HFF-Myc (cell line): Measurements from ENCODE around the gene GAR1.
A peak's percentile ranks its signal among the peaks of the same experiment; 100 is the strongest.

Experiments used
- DNase-seq: peaks from one replicate; pipeline ENCODE4 v3.0.0-alpha.2; 2011; ENCODE audit warnings: low read depth; ENCODE audit errors: extremely low read depth
- H3K4me3 ChIP-seq: replicated peaks from 2 replicates; pipeline ENCODE4 v1.5.1; 2011; ENCODE audit warnings: low read depth, mild to moderate bottlenecking, control low read depth, low read length
- CTCF ChIP-seq: IDR thresholded peaks from 2 replicates; pipeline ENCODE4 v1.5.1; 2012; ENCODE audit warnings: mild to moderate bottlenecking, low read depth, low read length, control low read depth; ENCODE audit errors: missing control alignments

Gene GAR1

GRCh38 chr4:109801895-109802319 lies 13.7 kb upstream of the GAR1 start, which contains the start of gene CFI:
Gene CFI (minus strand): TSS chr4:109801999. CDS start chr4:109801971, 28 bp downstream.
- peak; percentile 36 for DNase-seq
- H3K4me3 ChIP-seq, result no peak within 1 kb of the TSS
- no peak for TF ChIP-seq CTCF

- DNase-seq, result peak; percentile 31
- no peak overlapping the region for H3K4me3 ChIP-seq
- peak; percentile 39 for TF ChIP-seq CTCF
Measured at GRCh38 chr4:109803924-109804571, 11.5 kb upstream of the GAR1 start.

DNA sequence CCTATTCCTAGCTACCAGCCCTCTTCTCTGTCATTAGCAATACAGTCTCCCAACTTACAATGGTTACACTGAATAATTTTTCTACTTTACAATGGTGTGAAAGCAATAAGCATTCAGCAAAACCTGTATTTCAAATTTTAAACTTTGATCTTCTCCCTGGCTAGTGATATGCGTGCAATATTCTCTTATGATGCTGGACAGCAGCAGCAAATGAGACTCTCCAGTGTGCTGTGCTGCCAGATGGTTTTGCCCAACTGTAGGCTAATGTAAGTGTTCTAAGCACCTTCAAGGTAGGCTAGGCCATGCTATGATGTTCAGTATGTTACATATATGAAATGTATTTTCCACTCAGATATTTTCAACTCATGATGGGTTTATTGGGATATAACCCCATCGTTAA lies 5.9 kb upstream of the GAR1 start:
- H3K4me3 ChIP-seq, result no peak overlapping the region
- no peak for TF ChIP-seq CTCF
- DNase-seq, result no peak

DNA sequence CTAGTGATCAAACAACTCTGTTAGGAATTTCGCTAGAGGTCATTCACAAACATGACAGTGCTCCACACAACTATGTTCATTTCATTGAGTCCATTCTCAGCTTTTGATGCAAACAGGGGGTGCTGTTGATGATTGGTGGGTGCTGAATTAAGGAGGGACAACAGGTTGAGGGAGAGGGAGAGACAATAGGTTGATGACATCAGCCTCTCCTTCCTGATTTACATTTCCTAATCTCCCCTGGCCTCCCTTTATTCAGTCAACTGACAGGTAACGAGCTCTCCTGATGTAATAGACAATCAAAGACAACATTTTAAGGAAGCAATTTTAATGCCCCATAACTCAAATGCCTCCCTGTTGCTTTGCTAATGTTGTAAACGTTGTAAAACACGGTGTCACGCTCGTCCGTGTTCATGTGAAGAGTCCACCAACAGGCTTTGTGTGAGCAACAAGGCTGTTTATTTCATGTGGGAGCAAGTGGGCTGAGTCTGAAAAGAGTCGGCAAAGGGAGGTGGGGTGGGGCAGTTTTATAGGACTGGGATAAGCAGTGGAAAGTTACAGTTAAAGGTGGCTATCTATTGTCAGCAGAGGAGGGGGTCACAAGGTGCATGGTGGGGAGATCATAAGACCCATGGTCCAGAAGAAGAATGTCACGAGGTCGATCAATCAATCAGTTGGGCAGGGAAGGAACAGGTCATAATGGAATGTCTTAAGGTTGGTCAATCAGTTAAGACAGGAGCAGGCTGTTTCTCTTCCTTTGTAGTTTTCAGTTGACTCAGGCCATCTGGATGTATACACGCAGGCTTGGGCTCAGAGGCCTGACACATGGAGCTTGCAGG lies 4.8 kb upstream of the GAR1 start:
- no peak for TF ChIP-seq CTCF
- H3K4me3 ChIP-seq, result no peak overlapping the region
- no peak for DNase-seq

GRCh38 chr4:109811707-109812106 lies 3.9 kb upstream of the GAR1 start:
- H3K4me3 ChIP-seq, result no peak overlapping the region
- TF ChIP-seq CTCF, result no peak
- no peak for DNase-seq

DNA sequence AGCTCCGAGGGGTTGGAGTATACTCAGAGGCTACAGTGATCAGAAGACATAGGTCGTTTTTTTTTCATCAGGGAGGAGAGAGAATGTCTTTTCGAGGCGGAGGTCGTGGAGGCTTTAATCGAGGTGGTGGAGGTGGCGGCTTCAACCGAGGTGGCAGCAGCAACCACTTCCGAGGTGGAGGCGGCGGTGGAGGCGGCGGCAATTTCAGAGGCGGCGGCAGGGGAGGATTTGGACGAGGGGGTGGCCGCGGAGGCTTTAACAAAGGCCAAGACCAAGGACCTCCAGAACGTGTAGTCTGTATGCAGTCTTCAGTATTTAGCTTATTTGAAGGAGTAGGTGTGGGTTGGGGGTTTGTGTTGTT lies 500 bp downstream of the GAR1 start:
- DNase-seq, result no peak
- H3K4me3 ChIP-seq, result peak overlapping the region; percentile 85
- TF ChIP-seq CTCF, result no peak
